Upper lobe of left lung (tissue), 6 donors: ENCODE results near the gene PRPS1. TPM values are rescaled to one million over a fixed set of nuclear protein-coding genes. Genes with fewer than 3 reads are reported as not detected.

Source experiments
- ATAC-seq, 2 donors: fragments of 200-7000 bp; cut with Tn5 transposase; one replicate each; pipeline ENCODE4 v1.9.1; 2022; ENCODE audit warnings: mild to moderate bottlenecking in 2 of 2, moderate library complexity in 2 of 2; ENCODE audit not compliant: low FRiP score in 2 of 2
- DNase-seq, 2 donors: peaks; one replicate each; pipeline ENCODE4 v3.0.0-alpha.2; 2019 to 2020
- H3K27ac ChIP-seq, 4 donors: fragments of 200-600 bp; sonication (generic); one replicate each; pipeline ENCODE4 v1.5.1; 2016 to 2019
- H3K27me3 ChIP-seq, 4 donors: fragments of 200-600 bp; sonication (generic); one replicate each; pipeline ENCODE4 v1.5.1; 2017 to 2019
- H3K36me3 ChIP-seq, 4 donors: fragments of 200-600 bp; sonication (generic); one replicate each; pipeline ENCODE4 v1.5.1; 2016 to 2019
- H3K4me1 ChIP-seq, 4 donors: fragments of 200-600 bp; sonication (generic); one replicate each; pipeline ENCODE4 v1.5.1; 2018 to 2019
- H3K4me3 ChIP-seq, 4 donors: fragments of 200-600 bp; sonication (generic); one replicate each; pipeline ENCODE4 v1.5.1; 2017 to 2019; ENCODE audit warnings: mild to moderate bottlenecking in 2 of 4, moderate library complexity in 1 of 4
- H3K9me3 ChIP-seq, 4 donors: fragments of 200-600 bp; sonication (generic); one replicate each; pipeline ENCODE4 v1.5.1; 2018 to 2019
- EP300 ChIP-seq, 4 donors: sonication (generic); formaldehyde crosslinking; IDR thresholded peaks; one replicate each; pipeline ENCODE4 v1.5.1; 2017; ENCODE audit warnings: antibody characterized with exemption in 4 of 4, control low read depth in 2 of 4
- POLR2A ChIP-seq, 4 donors: fragments of 450-650 bp; IDR thresholded peaks; one replicate each; pipeline ENCODE4 v1.5.1; 2016 to 2017; ENCODE audit warnings: antibody characterized with exemption in 4 of 4, mild to moderate bottlenecking in 2 of 4
- POLR2AphosphoS5 ChIP-seq, 2 donors: sonication (generic); formaldehyde crosslinking; IDR thresholded peaks; one replicate each; pipeline ENCODE4 v1.5.1; 2017; ENCODE audit warnings: antibody characterized with exemption in 2 of 2
- WGBS, 2 donors: methylation state at CpG; one replicate each; pipeline ENCODE4 v1.1.5; 2017 to 2018; 5-methylcytosine and 5-hydroxymethylcytosine counted together
- total RNA-seq, 6 donors: library from RNA; depleted of rRNA in 4 of 6; stranded (reverse); fragments of >200 nt in 4 of 6; gene quantifications; one replicate each; pipeline versions ENCODE4 v1.1.0 to v1.2.1, GENCODE V29; 2016 to 2021
- TF ChIP-seq, protein P1 (sequence below), 6 experiments: fragments of 450-650 bp in 4 of 6; fragments of 200-600 bp in 2 of 6; sonication (generic) in 2 of 6; IDR thresholded peaks; one replicate each; pipeline ENCODE4 v1.5.1; 2016 to 2019; ENCODE audit warnings: antibody characterized with exemption in 6 of 6
- donor health status: DM: no; HTN: no; CAD: no; lungs with moderate emphysema.
- donor health status: DM: no; HTN: yes; CAD: no; lungs with severe emphysema.

PRPS1 gene
- total RNA-seq, 6 donors from 2014 or later: 10.5 to 32.7 (median 24.6) TPM

DNA sequence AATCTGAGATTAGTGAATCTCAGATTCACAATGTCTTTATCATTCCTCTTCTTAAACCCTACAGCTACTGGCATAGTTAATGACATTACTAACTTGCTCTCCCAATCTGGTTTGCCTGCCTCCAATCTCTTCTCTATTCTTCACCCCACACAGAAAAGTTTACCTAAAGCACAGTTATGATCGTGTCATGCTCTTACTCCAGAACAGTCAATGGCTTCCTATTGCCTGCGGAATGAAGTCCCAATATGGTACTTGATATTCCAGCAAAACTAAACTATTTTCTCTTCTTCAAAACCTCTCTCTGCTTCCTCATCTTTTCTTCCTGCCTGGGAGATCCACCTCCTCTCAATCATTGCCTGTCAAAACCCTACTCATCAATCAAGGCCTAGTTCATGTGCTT is 3.4 kb upstream of the PRPS1 start:
- DNase-seq: no peak
- Histone ChIP-seq H3K36me3 (no peaks in the 10 kb centered on the region), H3K4me3 (no peak overlapping the region), H3K4me1 (peaks cover 0 to 7% (median under 1%) of the 10 kb centered on the region in 4 donors), H3K9me3 (no peaks in the 10 kb centered on the region), H3K27me3 (no peaks in the 10 kb centered on the region), H3K27ac (no peak overlapping the region)
- ATAC-seq: no peak
- no peak for TF ChIP-seq EP300 (IDR thresholded peaks at IDR 0.05)
- TF ChIP-seq POLR2A (IDR thresholded peaks at IDR 0.05): no peak
- no peak for TF ChIP-seq POLR2AphosphoS5 (IDR thresholded peaks at IDR 0.05)
- TF ChIP-seq, protein P1, sequence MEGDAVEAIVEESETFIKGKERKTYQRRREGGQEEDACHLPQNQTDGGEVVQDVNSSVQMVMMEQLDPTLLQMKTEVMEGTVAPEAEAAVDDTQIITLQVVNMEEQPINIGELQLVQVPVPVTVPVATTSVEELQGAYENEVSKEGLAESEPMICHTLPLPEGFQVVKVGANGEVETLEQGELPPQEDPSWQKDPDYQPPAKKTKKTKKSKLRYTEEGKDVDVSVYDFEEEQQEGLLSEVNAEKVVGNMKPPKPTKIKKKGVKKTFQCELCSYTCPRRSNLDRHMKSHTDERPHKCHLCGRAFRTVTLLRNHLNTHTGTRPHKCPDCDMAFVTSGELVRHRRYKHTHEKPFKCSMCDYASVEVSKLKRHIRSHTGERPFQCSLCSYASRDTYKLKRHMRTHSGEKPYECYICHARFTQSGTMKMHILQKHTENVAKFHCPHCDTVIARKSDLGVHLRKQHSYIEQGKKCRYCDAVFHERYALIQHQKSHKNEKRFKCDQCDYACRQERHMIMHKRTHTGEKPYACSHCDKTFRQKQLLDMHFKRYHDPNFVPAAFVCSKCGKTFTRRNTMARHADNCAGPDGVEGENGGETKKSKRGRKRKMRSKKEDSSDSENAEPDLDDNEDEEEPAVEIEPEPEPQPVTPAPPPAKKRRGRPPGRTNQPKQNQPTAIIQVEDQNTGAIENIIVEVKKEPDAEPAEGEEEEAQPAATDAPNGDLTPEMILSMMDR (IDR thresholded peaks at IDR 0.05): no peak
- 91 to 95% methylated on average over 2 of the region's 2 CpGs for WGBS, 2 donors

DNA sequence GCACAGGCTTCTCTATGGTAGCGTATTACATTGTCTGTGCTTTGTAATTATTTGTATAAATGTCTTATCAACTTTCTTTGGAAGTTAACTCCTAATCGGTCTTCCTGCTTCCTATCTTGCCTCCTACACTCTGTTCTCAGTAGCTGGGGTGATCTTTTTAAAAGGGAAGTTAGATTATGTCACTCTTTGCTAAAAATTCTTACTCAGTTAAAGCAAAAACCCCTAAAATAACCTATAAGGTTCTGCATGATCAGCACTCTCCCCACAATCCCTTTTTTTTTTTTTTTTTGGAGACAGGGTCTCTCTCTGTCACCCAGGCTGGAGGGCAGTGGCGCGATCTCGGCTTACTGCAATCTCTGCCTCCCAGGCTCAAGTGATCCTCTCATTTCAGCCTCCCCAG is 2.6 kb upstream of the PRPS1 start:
- DNase-seq (no peak), ATAC-seq (no peak)
- WGBS, 2 donors: 78 to 79% methylated on average over 5 of the region's 5 CpGs
- Histone ChIP-seq H3K4me1 (peaks cover 0 to 7% (median 2%) of the 10 kb centered on the region in 4 donors), H3K9me3 (no peaks in the 10 kb centered on the region), H3K27ac (no peak overlapping the region), H3K27me3 (no peaks in the 10 kb centered on the region), H3K36me3 (no peaks in the 10 kb centered on the region), H3K4me3 (no peak overlapping the region)
- TF ChIP-seq EP300 (IDR thresholded peaks at IDR 0.05) (no peak), POLR2AphosphoS5 (IDR thresholded peaks at IDR 0.05) (no peak), POLR2A (IDR thresholded peaks at IDR 0.05) (no peak)
- TF ChIP-seq, protein P1 (IDR thresholded peaks at IDR 0.05): no peak

DNA sequence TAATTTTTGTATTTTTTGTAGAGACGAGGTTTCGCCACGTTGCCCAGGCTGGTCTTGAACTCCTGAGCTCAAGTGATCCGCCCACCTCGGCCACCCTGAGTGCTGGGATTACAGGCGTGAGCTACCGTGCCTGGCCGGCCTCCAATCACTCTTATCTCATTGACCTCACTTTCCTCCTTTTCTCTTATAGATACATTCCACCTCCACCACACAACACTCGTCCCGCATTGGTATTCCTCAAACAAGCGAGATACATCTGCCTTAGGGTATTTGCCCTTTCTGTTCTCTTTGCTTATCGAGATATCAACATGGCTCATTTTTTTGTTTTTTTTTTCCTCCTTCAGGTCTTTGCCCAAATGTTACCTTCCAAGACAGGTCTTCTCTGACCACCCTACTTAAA is 1.8 kb upstream of the PRPS1 start:
- Histone ChIP-seq H3K27me3 (no peaks in the 10 kb centered on the region), H3K36me3 (no peaks in the 10 kb centered on the region), H3K4me1 (peaks cover 0 to 7% (median 2%) of the 10 kb centered on the region in 4 donors), H3K4me3 (no peak overlapping the region), H3K9me3 (no peaks in the 10 kb centered on the region), H3K27ac (no peak overlapping the region)
- 86 to 93% methylated on average over 12 of the region's 12 CpGs for WGBS, 2 donors
- DNase-seq (no peak), ATAC-seq (no peak)
- TF ChIP-seq POLR2AphosphoS5 (IDR thresholded peaks at IDR 0.05): no peak
- TF ChIP-seq, protein P1 (IDR thresholded peaks at IDR 0.05): no peak
- TF ChIP-seq EP300 (IDR thresholded peaks at IDR 0.05): no peak
- TF ChIP-seq POLR2A (IDR thresholded peaks at IDR 0.05): no peak

DNA sequence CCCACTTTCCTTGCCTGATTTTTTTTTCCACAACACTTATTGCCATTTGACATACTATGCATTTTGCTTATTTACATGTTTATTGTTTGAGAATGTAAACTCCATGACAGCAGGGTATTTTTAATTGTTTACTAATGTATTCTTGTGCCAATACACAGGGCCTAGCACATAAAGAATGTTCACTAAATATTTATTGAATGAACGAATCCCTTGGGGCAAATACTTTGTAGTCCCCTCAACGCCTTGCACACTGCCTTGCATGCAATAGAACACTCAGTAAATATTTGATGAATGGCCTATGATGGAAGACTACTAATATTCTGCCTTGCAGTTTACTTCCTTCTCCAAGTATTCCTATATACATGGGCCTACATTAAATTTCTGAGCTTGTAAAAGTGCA is 1.4 kb upstream of the PRPS1 start:
- WGBS, 2 donors: 56 to 64% methylated on average over 2 of the region's 2 CpGs
- Histone ChIP-seq H3K9me3 (no peaks in the 10 kb centered on the region), H3K27me3 (no peaks in the 10 kb centered on the region), H3K36me3 (no peaks in the 10 kb centered on the region), H3K4me1 (peaks cover 0 to 7% (median 2%) of the 10 kb centered on the region in 4 donors), H3K27ac (no peak overlapping the region), H3K4me3 (no peak overlapping the region)
- no peak for ATAC-seq
- DNase-seq: no peak
- TF ChIP-seq, protein P1 (IDR thresholded peaks at IDR 0.05): no peak
- TF ChIP-seq POLR2AphosphoS5 (IDR thresholded peaks at IDR 0.05) (no peak), EP300 (IDR thresholded peaks at IDR 0.05) (no peak), POLR2A (IDR thresholded peaks at IDR 0.05) (no peak)
